Midbrain (tissue), 1 donor: ENCODE data around the gene ASB10.

Experiments
- DNase-seq: peaks from one replicate; lab custom pipeline; 2025; lab: John Stamatoyannopoulos, UW

The ASB10 gene

GRCh38 chr7:151135866-151136843 lies 50.9 kb downstream of the ASB10 start:
- no peak for DNase-seq

- DNase-seq = no peak
Measured at GRCh38 chr7:151135525-151135845, 51.6 kb downstream of the ASB10 start.

- DNase-seq = no peak
Measured at GRCh38 chr7:151134743-151135524, 52.1 kb downstream of the ASB10 start.

- no peak for DNase-seq
Measured at GRCh38 chr7:151133986-151134742, 52.9 kb downstream of the ASB10 start.

- no peak for DNase-seq
Measured at GRCh38 chr7:151133266-151133985, 53.6 kb downstream of the ASB10 start.

GRCh38 chr7:151132461-151133205 lies 54.4 kb downstream of the ASB10 start:
- no peak for DNase-seq

- DNase-seq = peak; percentile 54
Measured at GRCh38 chr7:151131592-151132293, 55.3 kb downstream of the ASB10 start.

- no peak for DNase-seq
Measured at GRCh38 chr7:151131224-151131591, 55.8 kb downstream of the ASB10 start.

- no peak for DNase-seq
Measured at GRCh38 chr7:151130741-151131157, 56.3 kb downstream of the ASB10 start.

- DNase-seq = no peak
Measured at GRCh38 chr7:151129960-151130591, 57.0 kb downstream of the ASB10 start.

GRCh38 chr7:151129117-151129959 lies 57.7 kb downstream of the ASB10 start:
- no peak for DNase-seq

GRCh38 chr7:151128716-151129115 lies 58.3 kb downstream of the ASB10 start:
- DNase-seq = no peak

- no peak for DNase-seq
Measured at GRCh38 chr7:151128144-151128543, 58.9 kb downstream of the ASB10 start.

- no peak for DNase-seq
Measured at GRCh38 chr7:151126491-151127137, 60.4 kb downstream of the ASB10 start.

- DNase-seq = no peak
Measured at GRCh38 chr7:151125846-151126481, 61.1 kb downstream of the ASB10 start.
